ENCODE data around the gene BPHL. TPM values are rescaled to one million over a fixed set of nuclear protein-coding genes. Genes with fewer than 3 reads are reported as not detected.
"Not testable (repeated sequence)": the region's sequence is repeated elsewhere in the genome, so short reads cannot be mapped to it uniquely, and the experiment has no call there.

The BPHL gene
- total and polyA plus RNA-seq, 4 donors = 6.0 to 14.9 (median 13.0) TPM

DNA sequence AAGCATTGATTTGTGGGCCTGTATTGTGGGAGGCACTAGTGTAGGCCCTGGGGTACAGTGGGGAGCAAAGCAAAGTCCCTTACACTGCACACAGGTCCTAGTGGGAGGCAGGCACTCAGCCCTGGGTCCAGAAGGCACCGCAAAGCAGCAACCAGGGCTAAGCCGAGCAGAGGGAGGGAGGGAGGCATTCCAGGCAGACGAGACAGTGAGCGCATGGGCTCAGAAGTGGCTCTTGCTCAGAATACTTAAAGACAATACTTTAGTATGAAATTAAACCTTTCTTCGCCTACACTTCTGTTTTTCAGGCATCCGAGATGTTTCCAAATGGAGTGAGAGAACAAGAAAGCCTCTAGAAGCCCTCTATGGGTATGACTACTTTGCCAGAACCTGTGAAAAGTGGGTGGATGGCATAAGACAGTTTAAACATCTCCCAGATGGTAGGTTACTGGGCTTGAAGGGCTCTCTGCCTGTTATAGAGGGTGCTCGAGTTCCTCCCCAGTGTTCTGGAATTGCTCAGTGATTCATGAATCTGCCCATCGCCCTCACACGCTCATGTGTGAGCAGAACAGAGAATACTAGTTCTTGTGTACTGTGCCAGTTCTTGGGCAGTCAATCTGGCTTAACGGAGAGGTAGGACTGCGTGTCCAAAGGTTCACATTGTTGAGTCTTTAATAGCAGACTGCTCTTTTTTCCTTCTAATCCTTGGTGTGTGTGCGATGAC, 18.7 kb downstream of the BPHL start:
- no peaks in the 10 kb centered on the region for H3K27me3 ChIP-seq (ENCODE audit: control insufficient read depth in 3 of 3, insufficient read depth in 3 of 3, low read length in 2 of 3)
- no peaks in the 10 kb centered on the region for H3K9me3 ChIP-seq (ENCODE audit: control insufficient read depth in 4 of 4, insufficient read depth in 3 of 4, low read length in 3 of 4)
- ATAC-seq (ENCODE audit: insufficient read depth, low FRiP score) (no peak), DNase-seq (no peak)
- WGBS, 2 donors = 94 to 97% methylated on average over 12 of the region's 12 CpGs
- no peak overlapping the region for H3K4me3 ChIP-seq
- TF ChIP-seq, protein P1, sequence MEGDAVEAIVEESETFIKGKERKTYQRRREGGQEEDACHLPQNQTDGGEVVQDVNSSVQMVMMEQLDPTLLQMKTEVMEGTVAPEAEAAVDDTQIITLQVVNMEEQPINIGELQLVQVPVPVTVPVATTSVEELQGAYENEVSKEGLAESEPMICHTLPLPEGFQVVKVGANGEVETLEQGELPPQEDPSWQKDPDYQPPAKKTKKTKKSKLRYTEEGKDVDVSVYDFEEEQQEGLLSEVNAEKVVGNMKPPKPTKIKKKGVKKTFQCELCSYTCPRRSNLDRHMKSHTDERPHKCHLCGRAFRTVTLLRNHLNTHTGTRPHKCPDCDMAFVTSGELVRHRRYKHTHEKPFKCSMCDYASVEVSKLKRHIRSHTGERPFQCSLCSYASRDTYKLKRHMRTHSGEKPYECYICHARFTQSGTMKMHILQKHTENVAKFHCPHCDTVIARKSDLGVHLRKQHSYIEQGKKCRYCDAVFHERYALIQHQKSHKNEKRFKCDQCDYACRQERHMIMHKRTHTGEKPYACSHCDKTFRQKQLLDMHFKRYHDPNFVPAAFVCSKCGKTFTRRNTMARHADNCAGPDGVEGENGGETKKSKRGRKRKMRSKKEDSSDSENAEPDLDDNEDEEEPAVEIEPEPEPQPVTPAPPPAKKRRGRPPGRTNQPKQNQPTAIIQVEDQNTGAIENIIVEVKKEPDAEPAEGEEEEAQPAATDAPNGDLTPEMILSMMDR (IDR thresholded peaks at IDR 0.05; ENCODE audit: control extremely low read depth, extremely low read depth) = no peak
- H3K36me3 ChIP-seq (ENCODE audit: control insufficient read depth in 4 of 4, insufficient read depth in 4 of 4, low read length in 4 of 4) = peaks cover 0 to 34% (median 6%) of the 10 kb centered on the region in 4 donors
- no peak overlapping the region for H3K9ac ChIP-seq (ENCODE audit: insufficient read depth in 1 of 2, low read length in 2 of 2)
- no peak overlapping the region for H3K27ac ChIP-seq (ENCODE audit: low read depth in 1 of 2, low read length in 1 of 2)
- H3K4me1 ChIP-seq (ENCODE audit: control insufficient read depth in 5 of 5, insufficient read depth in 5 of 5, low read length in 5 of 5) = no peaks in the 10 kb centered on the region

- H3K27ac ChIP-seq (ENCODE audit: low read depth in 1 of 2, low read length in 1 of 2); H3K4me3 ChIP-seq; H3K9ac ChIP-seq (ENCODE audit: insufficient read depth in 1 of 2, low read length in 2 of 2); H3K9me3 ChIP-seq (ENCODE audit: control insufficient read depth in 4 of 4, insufficient read depth in 3 of 4, low read length in 3 of 4); H3K27me3 ChIP-seq (ENCODE audit: control insufficient read depth in 3 of 3, insufficient read depth in 3 of 3, low read length in 2 of 3); DNase-seq; H3K4me1 ChIP-seq (ENCODE audit: control insufficient read depth in 5 of 5, insufficient read depth in 5 of 5, low read length in 5 of 5); ATAC-seq (ENCODE audit: insufficient read depth, low FRiP score): not testable (repeated sequence)
- 94 to 96% methylated on average over 6 of the region's 6 CpGs for WGBS, 2 donors
- H3K36me3 ChIP-seq (ENCODE audit: control insufficient read depth in 4 of 4, insufficient read depth in 4 of 4, low read length in 4 of 4) = peaks cover 0 to 38% (median 6%) of the 10 kb centered on the region in 4 donors
Measured at GRCh38 chr6:3137873-3138272, 19.4 kb downstream of the BPHL start.

DNA sequence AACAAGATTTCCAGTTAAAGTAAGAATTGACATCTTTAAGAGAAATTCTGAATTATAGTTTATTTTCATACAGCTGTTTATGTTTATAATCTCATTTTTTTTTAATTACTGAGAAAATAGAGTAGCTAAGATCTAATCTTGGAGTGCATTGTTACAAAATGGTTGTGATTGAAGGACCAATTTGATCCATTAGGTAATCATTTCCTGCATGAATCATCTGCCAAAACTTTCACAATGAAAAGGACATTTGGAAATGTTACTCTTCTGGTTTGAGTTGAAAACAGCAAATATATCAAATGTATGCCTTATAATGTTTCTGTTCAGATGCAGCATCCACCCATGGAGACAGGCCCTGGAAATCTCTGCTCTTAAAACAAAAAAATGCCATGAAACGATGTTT, 19.8 kb downstream of the BPHL start:
- DNase-seq = no peak
- H3K9me3 ChIP-seq (ENCODE audit: control insufficient read depth in 4 of 4, insufficient read depth in 3 of 4, low read length in 3 of 4) = no peaks in the 10 kb centered on the region
- H3K4me3 ChIP-seq = no peak overlapping the region
- TF ChIP-seq, protein P1 (IDR thresholded peaks at IDR 0.05; ENCODE audit: control extremely low read depth, extremely low read depth) = no peak
- WGBS, 2 donors = 70 to 72% methylated on average over 1 of the region's 1 CpG
- H3K4me1 ChIP-seq (ENCODE audit: control insufficient read depth in 5 of 5, insufficient read depth in 5 of 5, low read length in 5 of 5) = no peaks in the 10 kb centered on the region
- no peak for ATAC-seq (ENCODE audit: insufficient read depth, low FRiP score)
- H3K27me3 ChIP-seq (ENCODE audit: control insufficient read depth in 3 of 3, insufficient read depth in 3 of 3, low read length in 2 of 3) = no peaks in the 10 kb centered on the region
- no peak overlapping the region for H3K9ac ChIP-seq (ENCODE audit: insufficient read depth in 1 of 2, low read length in 2 of 2)
- peak overlapping the region in 1 of 2 donors; percentile 54 for H3K27ac ChIP-seq (ENCODE audit: low read depth in 1 of 2, low read length in 1 of 2)
- peaks cover 0 to 38% (median 8%) of the 10 kb centered on the region in 4 donors for H3K36me3 ChIP-seq (ENCODE audit: control insufficient read depth in 4 of 4, insufficient read depth in 4 of 4, low read length in 4 of 4)

GRCh38 chr6:3139090-3139903, 20.8 kb downstream of the BPHL start:
- no peak overlapping the region for H3K4me3 ChIP-seq
- DNase-seq (peak; percentile 20 to 39 (median 36)), ATAC-seq (ENCODE audit: insufficient read depth, low FRiP score) (peak; percentile 84)
- H3K27ac ChIP-seq (ENCODE audit: low read depth in 1 of 2, low read length in 1 of 2) = peak overlapping the region; percentile 52 to 54
- H3K27me3 ChIP-seq (ENCODE audit: control insufficient read depth in 3 of 3, insufficient read depth in 3 of 3, low read length in 2 of 3) = no peaks in the 10 kb centered on the region
- no peaks in the 10 kb centered on the region for H3K9me3 ChIP-seq (ENCODE audit: control insufficient read depth in 4 of 4, insufficient read depth in 3 of 4, low read length in 3 of 4)
- TF ChIP-seq, protein P1 (IDR thresholded peaks at IDR 0.05; ENCODE audit: control extremely low read depth, extremely low read depth) = no peak
- no peak overlapping the region for H3K9ac ChIP-seq (ENCODE audit: insufficient read depth in 1 of 2, low read length in 2 of 2)
- 42 to 45% methylated on average over 14 of the region's 14 CpGs for WGBS, 2 donors
- H3K36me3 ChIP-seq (ENCODE audit: control insufficient read depth in 4 of 4, insufficient read depth in 4 of 4, low read length in 4 of 4) = peaks cover 0 to 42% (median 11%) of the 10 kb centered on the region in 4 donors
- no peaks in the 10 kb centered on the region for H3K4me1 ChIP-seq (ENCODE audit: control insufficient read depth in 5 of 5, insufficient read depth in 5 of 5, low read length in 5 of 5)

All from lung (tissue), 12 donors.